ENCODE results near the gene KDM3B.

- TF ChIP-seq CREB1 (IDR thresholded peaks at IDR 0.05), result no peak
- TF ChIP-seq EP300 (IDR thresholded peaks at IDR 0.05; ENCODE audit: borderline replicate concordance in 1 of 2, low read depth in 2 of 2, low read length in 2 of 2), result no peak
These were observed 17.5 kb upstream of the KDM3B start for GRCh38 chr5:138334867-138335447.

Measured in H1 (cell line).